ENCODE measurements around the gene NLRP14.

NLRP14 gene

GRCh38 chr11:7088921-7089320, 68.6 kb downstream of the NLRP14 start, which contains the start of gene RBMXL2:
TSS of gene RBMXL2 (plus strand) at chr11:7088998. CDS start at chr11:7089121, 123 bp downstream.
- Histone ChIP-seq H3K27ac (ENCODE audit: low read depth in 2 of 2, low read length in 2 of 2) (no peak within 1 kb of the TSS), H3K4me1 (ENCODE audit: control insufficient read depth in 2 of 2, insufficient read depth in 2 of 2, low read length in 2 of 2) (no peaks in the 10 kb centered on the region), H3K36me3 (ENCODE audit: control insufficient read depth in 2 of 2, insufficient read depth in 2 of 2, low read length in 2 of 2) (no peaks in the 10 kb centered on the region), H3K9me3 (ENCODE audit: control insufficient read depth in 2 of 2, low read length in 2 of 2) (no peaks in the 10 kb centered on the region), H3K27me3 (ENCODE audit: control insufficient read depth in 2 of 2, insufficient read depth in 2 of 2, low read length in 2 of 2) (no peaks in the 10 kb centered on the region), H3K4me3 (ENCODE audit: low read length in 2 of 2) (no peak within 1 kb of the TSS), H3K9ac (ENCODE audit: low read depth in 1 of 2, low read length in 2 of 2) (no peak within 1 kb of the TSS)

GRCh38 chr11:7089328-7090251, 69.3 kb downstream of the NLRP14 start:
- H3K9me3 ChIP-seq (ENCODE audit: control insufficient read depth in 2 of 2, low read length in 2 of 2) = no peaks in the 10 kb centered on the region
- no peaks in the 10 kb centered on the region for H3K27me3 ChIP-seq (ENCODE audit: control insufficient read depth in 2 of 2, insufficient read depth in 2 of 2, low read length in 2 of 2)
- no peaks in the 10 kb centered on the region for H3K4me1 ChIP-seq (ENCODE audit: control insufficient read depth in 2 of 2, insufficient read depth in 2 of 2, low read length in 2 of 2)
- no peak overlapping the region for H3K27ac ChIP-seq (ENCODE audit: low read depth in 2 of 2, low read length in 2 of 2)
- no peaks in the 10 kb centered on the region for H3K36me3 ChIP-seq (ENCODE audit: control insufficient read depth in 2 of 2, insufficient read depth in 2 of 2, low read length in 2 of 2)
- H3K4me3 ChIP-seq (ENCODE audit: low read length in 2 of 2) = no peak overlapping the region
- no peak overlapping the region for H3K9ac ChIP-seq (ENCODE audit: low read depth in 1 of 2, low read length in 2 of 2)

- Histone ChIP-seq H3K36me3 (ENCODE audit: control insufficient read depth in 2 of 2, insufficient read depth in 2 of 2, low read length in 2 of 2) (no peaks in the 10 kb centered on the region), H3K27ac (ENCODE audit: low read depth in 2 of 2, low read length in 2 of 2) (no peak overlapping the region), H3K27me3 (ENCODE audit: control insufficient read depth in 2 of 2, insufficient read depth in 2 of 2, low read length in 2 of 2) (no peaks in the 10 kb centered on the region), H3K4me1 (ENCODE audit: control insufficient read depth in 2 of 2, insufficient read depth in 2 of 2, low read length in 2 of 2) (no peaks in the 10 kb centered on the region), H3K9ac (ENCODE audit: low read depth in 1 of 2, low read length in 2 of 2) (no peak overlapping the region), H3K9me3 (ENCODE audit: control insufficient read depth in 2 of 2, low read length in 2 of 2) (no peaks in the 10 kb centered on the region), H3K4me3 (ENCODE audit: low read length in 2 of 2) (no peak overlapping the region)
Observed at GRCh38 chr11:7098235-7098832, 78.1 kb downstream of the NLRP14 start.

GRCh38 chr11:7115780-7116179, 95.5 kb downstream of the NLRP14 start:
- Histone ChIP-seq H3K4me3 (ENCODE audit: low read length in 2 of 2) (no peak overlapping the region), H3K9ac (ENCODE audit: low read depth in 1 of 2, low read length in 2 of 2) (no peak overlapping the region), H3K36me3 (ENCODE audit: control insufficient read depth in 2 of 2, insufficient read depth in 2 of 2, low read length in 2 of 2) (no peaks in the 10 kb centered on the region), H3K9me3 (ENCODE audit: control insufficient read depth in 2 of 2, low read length in 2 of 2) (no peaks in the 10 kb centered on the region), H3K4me1 (ENCODE audit: control insufficient read depth in 2 of 2, insufficient read depth in 2 of 2, low read length in 2 of 2) (no peaks in the 10 kb centered on the region), H3K27ac (ENCODE audit: low read depth in 2 of 2, low read length in 2 of 2) (no peak overlapping the region), H3K27me3 (ENCODE audit: control insufficient read depth in 2 of 2, insufficient read depth in 2 of 2, low read length in 2 of 2) (peaks cover 0 to 2% of the 10 kb centered on the region in 2 donors)

GRCh38 chr11:7116370-7116769, 96.1 kb downstream of the NLRP14 start:
- peaks cover 0 to 2% of the 10 kb centered on the region in 2 donors for H3K27me3 ChIP-seq (ENCODE audit: control insufficient read depth in 2 of 2, insufficient read depth in 2 of 2, low read length in 2 of 2)
- no peak overlapping the region for H3K9ac ChIP-seq (ENCODE audit: low read depth in 1 of 2, low read length in 2 of 2)
- no peak overlapping the region for H3K4me3 ChIP-seq (ENCODE audit: low read length in 2 of 2)
- no peaks in the 10 kb centered on the region for H3K4me1 ChIP-seq (ENCODE audit: control insufficient read depth in 2 of 2, insufficient read depth in 2 of 2, low read length in 2 of 2)
- no peaks in the 10 kb centered on the region for H3K9me3 ChIP-seq (ENCODE audit: control insufficient read depth in 2 of 2, low read length in 2 of 2)
- no peak overlapping the region for H3K27ac ChIP-seq (ENCODE audit: low read depth in 2 of 2, low read length in 2 of 2)
- no peaks in the 10 kb centered on the region for H3K36me3 ChIP-seq (ENCODE audit: control insufficient read depth in 2 of 2, insufficient read depth in 2 of 2, low read length in 2 of 2)
